Endothelial cell of umbilical vein (primary cell): Measurements from ENCODE around the gene ATG101. TPM values are rescaled to one million over a fixed set of nuclear protein-coding genes. Genes with fewer than 3 reads are reported as not detected.

Experiments
- BruUV-seq: library from RNA; stranded (reverse); fragments of 400-500 nt; replicated peaks from 2 replicates; lab custom pipeline; 2021; lab: Mats Ljungman, UMichigan
- CTCF ChIA-PET: fragments of 300-600, 350-600 bp; sonication (Branson Sonifier 250); formaldehyde crosslinking; loops from one replicate; lab custom pipeline; 2021; ENCODE audit warnings: antibody characterized with exemption, inconsistent platforms; lab: Charles Lee
- POLR2A ChIA-PET: fragments of 300-600, 350-600 bp; sonication (Branson Sonifier 250); formaldehyde crosslinking; loops from one replicate; lab custom pipeline; 2021; ENCODE audit warnings: antibody characterized with exemption, inconsistent platforms; lab: Charles Lee
- DNase-seq: peaks from one replicate; pipeline ENCODE4 v3.0.0-alpha.2; 2011; ENCODE audit warnings: low read depth, low spot score
- FAIRE-seq: peaks from 2 replicates; lab custom pipeline; 2011; peaks lifted over from hg19 to GRCh38; lab: Jason Lieb, UNC
- H2AFZ ChIP-seq: 2 replicates; pipeline ENCODE4 v1.6.0; 2012; ENCODE audit warnings: low read depth, low read length, control low read depth, inconsistent platforms
- H3K27ac ChIP-seq: 2 replicates; pipeline ENCODE4 v1.5.1; 2011; ENCODE audit warnings: low read depth, mild to moderate bottlenecking, control low read depth, low read length, moderate library complexity; ENCODE audit not compliant: insufficient read depth
- H3K27me3 ChIP-seq, 2 experiments: 2 replicates each; pipeline versions ENCODE4 v1.6.0 to v1.6.1; 2011; ENCODE audit warnings: low read length in 2 of 2, mixed read lengths in 1 of 2; ENCODE audit not compliant: control insufficient read depth in 2 of 2, insufficient read depth in 2 of 2
- H3K36me3 ChIP-seq, 2 experiments: 2 replicates in 1 of 2; 3 replicates in 1 of 2; pipeline ENCODE4 v1.5.1; 2011; ENCODE audit warnings: low read length in 2 of 2, mild to moderate bottlenecking in 1 of 2, moderate library complexity in 1 of 2; ENCODE audit not compliant: control insufficient read depth in 2 of 2, insufficient read depth in 2 of 2; ENCODE audit errors: extremely low read depth in 1 of 2
- H3K4me1 ChIP-seq: 3 replicates; pipeline ENCODE4 v1.5.1; 2011; ENCODE audit warnings: mild to moderate bottlenecking, low read length; ENCODE audit not compliant: control insufficient read depth, insufficient read depth; ENCODE audit errors: extremely low read depth
- H3K4me2 ChIP-seq: 2 replicates; pipeline ENCODE4 v1.6.1; 2011; ENCODE audit warnings: low read length, control low read depth, mixed read lengths; ENCODE audit not compliant: insufficient read depth
- H3K4me3 ChIP-seq, 3 experiments: fragments of 200-600 bp in 1 of 3; sonication (generic), shearing (Covaris generic) in 1 of 3; replicated peaks in 1 of 3; 2 replicates each; pipeline ENCODE4 v1.5.1; 2011 to 2016; ENCODE audit warnings: control low read depth in 3 of 3, low read length in 3 of 3, mild to moderate bottlenecking in 2 of 3, inconsistent platforms in 1 of 3, low read depth in 1 of 3, moderate library complexity in 1 of 3; ENCODE audit not compliant: insufficient read depth in 1 of 3
- H3K79me2 ChIP-seq: 2 replicates; pipeline ENCODE4 v1.6.0; 2012; ENCODE audit warnings: low read length, inconsistent platforms; ENCODE audit not compliant: control insufficient read depth, insufficient read depth
- H3K9ac ChIP-seq: replicated peaks from 2 replicates; pipeline ENCODE3; 2011; ENCODE audit warnings: low read length, control low read depth; ENCODE audit not compliant: insufficient read depth; ENCODE audit errors: extremely low read depth
- H3K9me1 ChIP-seq: replicated peaks from 3 replicates; pipeline ENCODE4 v1.6.0; 2011; ENCODE audit warnings: mild to moderate bottlenecking, low read length; ENCODE audit not compliant: control insufficient read depth, insufficient read depth; ENCODE audit errors: extremely low read depth
- H3K9me3 ChIP-seq: replicated peaks from 2 replicates; pipeline ENCODE4 v1.5.1; 2012; ENCODE audit warnings: low read length, inconsistent platforms; ENCODE audit not compliant: control insufficient read depth, insufficient read depth
- H4K20me1 ChIP-seq: replicated peaks from 2 replicates; pipeline ENCODE3; 2011; ENCODE audit warnings: mild to moderate bottlenecking, low read length; ENCODE audit not compliant: control insufficient read depth, insufficient read depth; ENCODE audit errors: extremely low read depth
- EZH2 ChIP-seq: IDR thresholded peaks from 2 replicates; pipeline ENCODE4 v1.6.1; 2012; ENCODE audit warnings: borderline replicate concordance, low read depth, mild to moderate bottlenecking, moderate library complexity, low read length, inconsistent platforms; ENCODE audit not compliant: severe bottlenecking
- FOS ChIP-seq: IDR thresholded peaks from 2 replicates; pipeline ENCODE4 v1.6.1; 2011; ENCODE audit warnings: mild to moderate bottlenecking, low read length, moderate library complexity, borderline replicate concordance; ENCODE audit not compliant: insufficient read depth
- GATA2 ChIP-seq: IDR thresholded peaks from 2 replicates; pipeline ENCODE4 v1.7.0; 2011; ENCODE audit warnings: low read depth, mild to moderate bottlenecking, moderate library complexity, mixed read lengths, low read length; ENCODE audit not compliant: insufficient read length, insufficient read depth
- MYC ChIP-seq: IDR thresholded peaks from one replicate; pipeline ENCODE4 v1.6.1; 2011; ENCODE audit warnings: mild to moderate bottlenecking, low read depth, low read length
- POLR2AphosphoS5 ChIP-seq: IDR thresholded peaks from 2 replicates; pipeline ENCODE4 v1.6.1; 2012; ENCODE audit warnings: low read depth, mild to moderate bottlenecking, control low read depth, low read length, moderate library complexity; ENCODE audit not compliant: insufficient read depth
- dilution Hi-C: fragments of 300-500 bp; cut with MboI; formaldehyde crosslinking; loops from one replicate; pipeline ENCODE4 v1.15.0; 2019; ENCODE audit warnings: low sequenced_read_pairs; ENCODE audit not compliant: extremely low pct_ligation_motif_present
- intact Hi-C: fragments of 100-400 bp; cut with micrococcal nuclease; formaldehyde crosslinking; loops from one replicate; pipeline ENCODE4 v1.10.0; 2022
- polyA plus RNA-seq, 4 experiments: library from polyadenylated mRNA; depleted of rRNA in 3 of 4; stranded (reverse) in 3 of 4; unstranded in 1 of 4; fragments of >200 nt; gene quantifications; 2 replicates each; pipeline versions ENCODE4 v1.2.1 to v1.2.3, GENCODE V29; 2011 to 2012; ENCODE audit warnings: missing spikeins in 1 of 4
- total RNA-seq: library from RNA; stranded (reverse); gene quantifications from 2 replicates; pipeline ENCODE4 v1.2.3, GENCODE V29; 2021
- TF ChIP-seq, protein P1 (sequence below): IDR thresholded peaks from 2 replicates; pipeline ENCODE4 v1.6.1; 2011; ENCODE audit not compliant: insufficient read depth, insufficient read length
- TF ChIP-seq, protein P2 (sequence below), 2 donors: IDR thresholded peaks; 1 replicate in 1 of 2; 2 replicates in 1 of 2; pipeline ENCODE4 v1.5.1; 2011; ENCODE audit warnings: low read length in 2 of 2, mild to moderate bottlenecking in 2 of 2, moderate library complexity in 2 of 2, control low read depth in 1 of 2, inconsistent platforms in 1 of 2, low read depth in 1 of 2; ENCODE audit not compliant: insufficient read depth in 1 of 2; ENCODE audit errors: extremely low read depth in 1 of 2

The ATG101 gene
- total and polyA plus RNA-seq, 2 donors (not counting 3 experiments of a cell fraction or from before 2014, with no cell fraction given): 41.6 to 78.4 TPM

DNA sequence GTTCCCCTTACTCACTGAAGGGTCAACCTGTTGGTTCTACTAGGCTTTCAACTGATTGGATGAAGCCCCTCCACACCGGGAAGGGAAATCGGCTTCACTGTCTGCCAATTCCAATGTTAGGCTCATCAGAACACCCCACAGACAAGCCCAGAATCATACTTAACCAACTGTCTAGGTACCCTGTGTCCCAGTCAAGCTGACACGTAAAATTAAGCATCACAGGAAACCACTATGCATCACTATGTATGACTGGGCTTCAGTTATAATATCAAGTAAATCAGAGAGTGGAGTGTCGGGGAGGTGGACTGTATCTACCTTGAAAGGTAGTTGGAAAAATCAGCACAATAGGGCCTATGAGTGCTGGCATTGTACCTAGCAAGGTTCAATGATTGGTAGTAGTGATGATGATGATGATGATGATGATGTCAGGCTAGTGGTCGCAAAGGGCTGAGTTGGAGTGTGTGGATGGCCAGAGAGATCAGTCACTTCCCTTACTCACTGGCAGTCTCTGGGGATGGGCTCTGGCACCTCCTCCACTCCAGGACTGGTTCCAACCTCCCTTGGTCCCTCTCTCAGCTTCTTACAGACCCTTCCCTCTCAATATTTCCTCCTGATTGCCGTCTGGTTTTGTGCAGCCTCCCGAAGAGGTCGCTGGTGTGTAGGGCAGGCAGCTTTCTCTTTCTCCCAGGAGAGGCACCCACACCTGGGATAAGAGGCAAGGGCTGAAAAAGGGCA, 3.3 kb upstream of the ATG101 start:
- DNase-seq (no peak), FAIRE-seq (no peak)
- H4K20me1 ChIP-seq: no peaks in the 10 kb centered on the region
- no peak overlapping the region for H2AFZ ChIP-seq
- H3K79me2 ChIP-seq: peaks cover 17% of the 10 kb centered on the region
- dilution Hi-C loops: no loop called here
- ChIA-PET POLR2A (interaction anchor here (0.6 to 1.7 kb wide), 3 partner anchors 34 to 1028 kb away, joined by 3 to 10 read pairs (median 8); partner anchors contain the start of gene TAMALIN), CTCF (interaction anchor here (1.2 to 7.2 kb wide), 5 partner anchors 8 to 73 kb away, joined by 3 to 156 read pairs (median 5); no protein-coding TSS in a partner anchor)
- H3K4me1 ChIP-seq: peaks cover 20% of the 10 kb centered on the region
- H3K4me3 ChIP-seq: no peak overlapping the region
- no TSS peak for BruUV-seq
- H3K9me3 ChIP-seq: no peaks in the 10 kb centered on the region
- no peak overlapping the region for H3K27ac ChIP-seq
- no peak overlapping the region for H3K4me2 ChIP-seq
- no peak for TF ChIP-seq EZH2
- TF ChIP-seq, protein P1, sequence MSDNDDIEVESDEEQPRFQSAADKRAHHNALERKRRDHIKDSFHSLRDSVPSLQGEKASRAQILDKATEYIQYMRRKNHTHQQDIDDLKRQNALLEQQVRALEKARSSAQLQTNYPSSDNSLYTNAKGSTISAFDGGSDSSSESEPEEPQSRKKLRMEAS: no peak
- no peak for TF ChIP-seq POLR2AphosphoS5
- no peak for TF ChIP-seq GATA2
- TF ChIP-seq MYC: no peak
- peak; percentile 10 for TF ChIP-seq FOS
- TF ChIP-seq, protein P2, sequence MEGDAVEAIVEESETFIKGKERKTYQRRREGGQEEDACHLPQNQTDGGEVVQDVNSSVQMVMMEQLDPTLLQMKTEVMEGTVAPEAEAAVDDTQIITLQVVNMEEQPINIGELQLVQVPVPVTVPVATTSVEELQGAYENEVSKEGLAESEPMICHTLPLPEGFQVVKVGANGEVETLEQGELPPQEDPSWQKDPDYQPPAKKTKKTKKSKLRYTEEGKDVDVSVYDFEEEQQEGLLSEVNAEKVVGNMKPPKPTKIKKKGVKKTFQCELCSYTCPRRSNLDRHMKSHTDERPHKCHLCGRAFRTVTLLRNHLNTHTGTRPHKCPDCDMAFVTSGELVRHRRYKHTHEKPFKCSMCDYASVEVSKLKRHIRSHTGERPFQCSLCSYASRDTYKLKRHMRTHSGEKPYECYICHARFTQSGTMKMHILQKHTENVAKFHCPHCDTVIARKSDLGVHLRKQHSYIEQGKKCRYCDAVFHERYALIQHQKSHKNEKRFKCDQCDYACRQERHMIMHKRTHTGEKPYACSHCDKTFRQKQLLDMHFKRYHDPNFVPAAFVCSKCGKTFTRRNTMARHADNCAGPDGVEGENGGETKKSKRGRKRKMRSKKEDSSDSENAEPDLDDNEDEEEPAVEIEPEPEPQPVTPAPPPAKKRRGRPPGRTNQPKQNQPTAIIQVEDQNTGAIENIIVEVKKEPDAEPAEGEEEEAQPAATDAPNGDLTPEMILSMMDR (IDR thresholded peaks at IDR 0.05; ENCODE audit: extremely low read depth in 1 of 2, insufficient read depth in 1 of 2, low read depth in 1 of 2, low read length in 2 of 2): no peak
- no peak overlapping the region for H3K9ac ChIP-seq
- no peaks in the 10 kb centered on the region for H3K9me1 ChIP-seq
- no peaks in the 10 kb centered on the region for H3K27me3 ChIP-seq
- intact Hi-C loops: no loop called here
- H3K36me3 ChIP-seq: no peaks in the 10 kb centered on the region
